B cell (primary cell): ENCODE data around the gene PLCB3.

Experiments used
- EZH2 ChIP-seq: IDR thresholded peaks from 2 replicates; pipeline ENCODE4 v1.6.1; 2012; ENCODE audit warnings: borderline replicate concordance, low read depth, mild to moderate bottlenecking, moderate library complexity, low read length; ENCODE audit not compliant: insufficient read depth, poor library complexity, severe bottlenecking
- TF ChIP-seq, protein P1 (sequence below): fragments of 200-600 bp; IDR thresholded peaks from one replicate; pipeline ENCODE4 v1.8.0; 2022; ENCODE audit warnings: antibody characterized with exemption, mild to moderate bottlenecking

- TF ChIP-seq, protein P1, sequence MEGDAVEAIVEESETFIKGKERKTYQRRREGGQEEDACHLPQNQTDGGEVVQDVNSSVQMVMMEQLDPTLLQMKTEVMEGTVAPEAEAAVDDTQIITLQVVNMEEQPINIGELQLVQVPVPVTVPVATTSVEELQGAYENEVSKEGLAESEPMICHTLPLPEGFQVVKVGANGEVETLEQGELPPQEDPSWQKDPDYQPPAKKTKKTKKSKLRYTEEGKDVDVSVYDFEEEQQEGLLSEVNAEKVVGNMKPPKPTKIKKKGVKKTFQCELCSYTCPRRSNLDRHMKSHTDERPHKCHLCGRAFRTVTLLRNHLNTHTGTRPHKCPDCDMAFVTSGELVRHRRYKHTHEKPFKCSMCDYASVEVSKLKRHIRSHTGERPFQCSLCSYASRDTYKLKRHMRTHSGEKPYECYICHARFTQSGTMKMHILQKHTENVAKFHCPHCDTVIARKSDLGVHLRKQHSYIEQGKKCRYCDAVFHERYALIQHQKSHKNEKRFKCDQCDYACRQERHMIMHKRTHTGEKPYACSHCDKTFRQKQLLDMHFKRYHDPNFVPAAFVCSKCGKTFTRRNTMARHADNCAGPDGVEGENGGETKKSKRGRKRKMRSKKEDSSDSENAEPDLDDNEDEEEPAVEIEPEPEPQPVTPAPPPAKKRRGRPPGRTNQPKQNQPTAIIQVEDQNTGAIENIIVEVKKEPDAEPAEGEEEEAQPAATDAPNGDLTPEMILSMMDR, result no peak
- no peak for TF ChIP-seq EZH2
Measured at GRCh38 chr11:64275031-64275800, 23.9 kb downstream of the PLCB3 start.
